OCI-LY3 (cell line): Measurements from ENCODE around the gene CBFA2T2.
A peak's percentile ranks its signal among the peaks of the same experiment; 100 is the strongest.

Experiments used
- H2AFZ ChIP-seq: fragments of 200-600, 300-600 bp; shearing (Covaris generic); 2 replicates; pipeline ENCODE4 v1.6.0; 2014; ENCODE audit warnings: antibody characterized with exemption, low read depth, low read length
- H3K27ac ChIP-seq: fragments of 200-600, 300-600 bp; sonication (generic); 2 replicates; pipeline ENCODE4 v1.5.1; 2014; ENCODE audit warnings: mild to moderate bottlenecking, low read length, moderate library complexity, mixed read lengths
- H3K27me3 ChIP-seq: fragments of 200-600, 300-600 bp; sonication (generic); 2 replicates; pipeline ENCODE4 v1.6.1; 2014; ENCODE audit warnings: low read depth, low read length, mixed read lengths
- H3K36me3 ChIP-seq: fragments of 200-600, 300-600 bp; sonication (generic); replicated peaks from 2 replicates; pipeline ENCODE3; 2014; ENCODE audit warnings: low read depth, low read length, mixed read lengths
- H3K4me1 ChIP-seq: fragments of 300-600, 200-600 bp; sonication (generic); 2 replicates; pipeline ENCODE4 v1.6.1; 2014; ENCODE audit warnings: low read length, mixed read lengths
- H3K4me2 ChIP-seq: fragments of 200-600, 300-600 bp; sonication (generic); 2 replicates; pipeline ENCODE4 v1.6.1; 2014; ENCODE audit warnings: low read length, mixed read lengths
- H3K4me3 ChIP-seq: fragments of 300-600, 200-600 bp; sonication (generic); 2 replicates; pipeline ENCODE4 v1.5.1; 2014; ENCODE audit warnings: antibody characterized with exemption, mild to moderate bottlenecking, low read length, moderate library complexity
- H3K79me2 ChIP-seq: fragments of 300-600, 200-600 bp; shearing (Covaris generic); 2 replicates; pipeline ENCODE4 v1.6.1; 2014; ENCODE audit warnings: mild to moderate bottlenecking, low read length, mixed read lengths
- H3K9ac ChIP-seq: fragments of 300-600, 200-600 bp; shearing (Covaris generic); 2 replicates; pipeline ENCODE4 v1.6.0; 2014; ENCODE audit warnings: mild to moderate bottlenecking, low read length, moderate library complexity
- H3K9me3 ChIP-seq: fragments of 200-600, 300-600 bp; shearing (Covaris generic); 2 replicates; pipeline ENCODE4 v1.6.1; 2014; ENCODE audit warnings: low read length, mixed read lengths; ENCODE audit not compliant: insufficient read depth
- H4K20me1 ChIP-seq: fragments of 200-600, 300-600 bp; sonication (generic); 2 replicates; pipeline ENCODE4 v1.6.1; 2016; ENCODE audit warnings: low read length, mixed read lengths; ENCODE audit not compliant: insufficient read depth
- CTCF ChIP-seq: fragments of 200-600, 300-600 bp; sonication (generic); IDR thresholded peaks from 2 replicates; pipeline ENCODE4 v1.5.1; 2014; ENCODE audit warnings: antibody characterized with exemption, low read length, low read depth
- EZH2phosphoT487 ChIP-seq: fragments of 200-600 bp; shearing (Covaris generic); IDR thresholded peaks from 2 replicates; pipeline ENCODE4 v1.6.1; 2018; ENCODE audit warnings: antibody characterized with exemption, mixed run types, low read depth

The CBFA2T2 gene

GRCh38 chr20:33553516-33553915, 63.6 kb downstream of the CBFA2T2 start:
- Histone ChIP-seq H2AFZ (no peak overlapping the region), H3K27me3 (no peaks in the 10 kb centered on the region), H3K4me1 (peaks cover 23% of the 10 kb centered on the region), H3K79me2 (no peaks in the 10 kb centered on the region), H3K27ac (no peak overlapping the region), H3K9me3 (no peaks in the 10 kb centered on the region), H3K4me2 (no peak overlapping the region), H3K9ac (no peak overlapping the region), H4K20me1 (no peaks in the 10 kb centered on the region), H3K36me3 (no peaks in the 10 kb centered on the region), H3K4me3 (no peak overlapping the region)
- TF ChIP-seq CTCF, result no peak
- TF ChIP-seq EZH2phosphoT487, result no peak

GRCh38 chr20:33554914-33555420, 65.1 kb downstream of the CBFA2T2 start:
- H3K27ac ChIP-seq, result peak overlapping the region; percentile 48
- no peaks in the 10 kb centered on the region for H3K9me3 ChIP-seq
- H4K20me1 ChIP-seq, result no peaks in the 10 kb centered on the region
- H3K79me2 ChIP-seq, result no peaks in the 10 kb centered on the region
- TF ChIP-seq CTCF, result no peak
- no peak for TF ChIP-seq EZH2phosphoT487
- H2AFZ ChIP-seq, result peak overlapping the region; percentile 48
- no peaks in the 10 kb centered on the region for H3K27me3 ChIP-seq
- H3K4me2 ChIP-seq, result peak overlapping the region; percentile 73
- peak overlapping the region; percentile 54 for H3K4me3 ChIP-seq
- H3K4me1 ChIP-seq, result peaks cover 23% of the 10 kb centered on the region
- H3K36me3 ChIP-seq, result no peaks in the 10 kb centered on the region
- peak overlapping the region; percentile 28 for H3K9ac ChIP-seq

- Histone ChIP-seq H3K9ac (no peak overlapping the region), H2AFZ (no peak overlapping the region), H3K27ac (0 out of 2 replicates have a peak overlapping the region, but pooled peaks have one; percentile 48), H3K4me3 (no peak overlapping the region), H3K36me3 (no peaks in the 10 kb centered on the region), H4K20me1 (no peaks in the 10 kb centered on the region), H3K79me2 (no peaks in the 10 kb centered on the region), H3K27me3 (no peaks in the 10 kb centered on the region), H3K4me2 (no peak overlapping the region), H3K9me3 (no peaks in the 10 kb centered on the region), H3K4me1 (peaks cover 23% of the 10 kb centered on the region)
- no peak for TF ChIP-seq EZH2phosphoT487
- no peak for TF ChIP-seq CTCF
Observed at GRCh38 chr20:33555755-33556154, 65.9 kb downstream of the CBFA2T2 start.

- H3K36me3 ChIP-seq, result no peaks in the 10 kb centered on the region
- no peak overlapping the region for H3K9ac ChIP-seq
- H3K27me3 ChIP-seq, result no peaks in the 10 kb centered on the region
- no peak overlapping the region for H3K27ac ChIP-seq
- no peaks in the 10 kb centered on the region for H4K20me1 ChIP-seq
- no peaks in the 10 kb centered on the region for H3K9me3 ChIP-seq
- no peaks in the 10 kb centered on the region for H3K79me2 ChIP-seq
- no peak overlapping the region for H3K4me3 ChIP-seq
- H2AFZ ChIP-seq, result no peak overlapping the region
- TF ChIP-seq EZH2phosphoT487 (no peak), CTCF (no peak)
- H3K4me2 ChIP-seq, result no peak overlapping the region
- H3K4me1 ChIP-seq, result peaks cover 23% of the 10 kb centered on the region
Observed at GRCh38 chr20:33556246-33556645, 66.3 kb downstream of the CBFA2T2 start.
